GM21360 (cell line): ENCODE measurements around the gene LRP2.
A peak's percentile ranks its signal among the peaks of the same experiment; 100 is the strongest.

Experiments used
- ATAC-seq: cut with Tn5 transposase; IDR thresholded peaks from one replicate; pipeline ENCODE4 v1.9.1; 2021; ENCODE audit warnings: mild to moderate bottlenecking, moderate library complexity; ENCODE audit not compliant: unreplicated experiment

Gene LRP2

DNA sequence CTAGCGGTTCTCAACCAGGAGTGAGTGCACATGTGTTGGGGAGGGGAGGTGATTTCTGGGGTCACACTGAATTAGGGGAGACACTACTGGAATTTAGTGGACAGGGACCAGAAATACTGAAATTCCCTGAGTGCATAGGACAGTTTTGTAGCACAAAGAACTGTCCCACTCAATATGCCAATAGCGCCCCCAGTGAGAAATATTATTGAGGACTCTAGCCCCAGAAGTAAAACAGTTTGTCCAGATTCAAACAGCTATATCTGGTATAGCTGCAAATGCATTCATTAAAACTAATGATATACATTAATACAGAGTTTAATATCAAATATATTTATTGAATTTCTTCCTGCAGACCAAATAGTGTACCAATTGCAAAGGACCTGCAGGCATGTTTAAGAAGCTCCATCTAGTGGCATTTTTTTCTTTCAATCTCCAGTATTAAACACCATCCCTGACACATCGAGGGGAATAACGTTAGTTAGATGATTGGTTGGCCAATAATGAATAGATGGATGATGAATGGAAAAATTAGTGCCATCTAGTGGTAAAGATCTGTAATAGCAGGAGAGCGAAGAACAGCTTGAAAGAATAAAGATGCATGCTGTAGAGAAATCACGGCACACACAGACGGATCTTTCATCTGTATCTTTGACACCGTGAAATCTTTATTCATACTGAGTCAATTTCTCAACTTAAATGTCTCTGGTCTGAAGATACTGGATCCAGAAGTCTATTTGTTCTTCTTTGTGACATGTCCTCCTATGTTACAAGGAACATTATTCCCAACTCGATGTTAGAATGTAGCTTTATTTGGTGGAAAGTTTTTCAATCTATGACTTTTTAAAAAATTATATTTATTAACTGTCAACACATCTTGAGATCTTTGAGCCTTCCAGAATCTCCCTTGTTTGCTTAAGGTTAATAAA lies 230.5 kb downstream of the LRP2 start:
- ATAC-seq = peak; percentile 68

DNA sequence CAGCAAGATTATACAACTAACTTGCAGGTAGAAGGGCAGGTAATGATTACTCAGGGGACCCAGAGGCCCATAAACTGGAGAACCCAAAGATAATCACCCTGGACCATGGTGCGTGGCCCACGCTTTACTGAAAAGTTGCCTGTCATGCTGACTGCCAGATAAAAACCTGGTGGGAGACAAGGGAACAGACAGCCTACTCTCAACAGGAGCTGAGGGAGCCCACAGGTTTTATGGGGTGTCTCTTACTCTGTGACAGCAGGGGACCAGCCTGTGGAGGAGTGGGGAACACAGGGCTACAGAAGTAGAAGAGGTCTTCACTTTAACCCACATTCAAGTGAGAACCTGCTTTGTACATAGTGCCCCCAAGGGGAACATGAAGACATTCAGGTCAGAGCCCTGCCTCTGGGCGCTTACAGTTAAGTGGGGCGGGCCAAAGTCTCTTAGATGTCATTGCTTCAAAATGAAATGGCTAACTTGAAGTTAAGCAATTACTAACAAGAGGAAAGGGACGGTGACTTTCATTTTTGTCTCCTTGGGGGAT lies 232.6 kb downstream of the LRP2 start:
- no peak for ATAC-seq

DNA sequence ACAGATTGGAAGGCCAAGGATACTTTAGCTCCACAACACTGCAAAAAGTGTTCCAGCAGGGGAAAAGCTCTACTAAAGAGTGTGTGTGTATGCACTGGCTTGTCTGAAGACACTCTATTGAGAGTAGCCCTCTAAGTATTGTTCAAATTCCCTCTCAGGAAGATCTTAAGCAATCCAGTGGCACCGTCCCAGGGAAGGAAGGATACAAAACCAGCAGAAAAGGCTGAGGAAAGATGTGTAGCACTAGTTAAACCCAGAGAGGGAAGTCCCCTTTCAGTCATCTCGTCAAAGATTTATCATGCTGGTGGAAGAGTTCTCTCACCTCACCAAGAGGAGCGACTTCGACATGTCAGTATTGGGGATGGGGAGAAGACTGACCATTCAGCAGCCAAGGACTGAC lies 242.5 kb downstream of the LRP2 start:
- no peak for ATAC-seq

DNA sequence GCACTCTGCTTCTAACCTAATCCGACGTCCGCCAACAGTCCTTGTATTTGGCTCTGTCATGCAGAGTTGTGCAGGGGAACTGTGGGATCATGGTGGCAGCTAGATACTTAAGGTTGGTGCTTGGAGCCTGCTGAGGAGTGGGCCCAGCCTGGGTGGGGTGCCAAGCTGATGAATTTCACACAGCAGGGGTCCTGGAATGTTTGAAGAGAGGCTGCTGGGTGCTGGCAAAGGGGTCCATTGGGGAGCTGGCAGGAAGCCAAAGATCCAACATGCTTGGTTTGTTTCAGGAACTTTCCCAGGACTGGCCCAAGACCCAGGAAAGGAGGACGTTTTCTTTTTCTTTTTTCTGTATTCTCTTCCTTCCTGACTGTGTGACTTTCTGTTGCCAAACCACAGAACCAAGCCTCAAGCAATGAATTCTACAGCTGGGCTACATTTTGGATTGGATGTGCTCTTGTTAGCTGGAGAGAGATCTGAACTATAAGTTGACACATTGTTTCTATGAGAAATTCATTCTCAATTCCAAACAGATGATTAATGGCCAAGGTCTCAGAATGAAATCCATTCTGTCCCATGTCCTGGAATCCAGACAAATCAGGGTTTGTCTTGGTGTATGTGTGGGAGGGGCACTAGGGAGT lies 243.1 kb downstream of the LRP2 start:
- ATAC-seq = no peak

DNA sequence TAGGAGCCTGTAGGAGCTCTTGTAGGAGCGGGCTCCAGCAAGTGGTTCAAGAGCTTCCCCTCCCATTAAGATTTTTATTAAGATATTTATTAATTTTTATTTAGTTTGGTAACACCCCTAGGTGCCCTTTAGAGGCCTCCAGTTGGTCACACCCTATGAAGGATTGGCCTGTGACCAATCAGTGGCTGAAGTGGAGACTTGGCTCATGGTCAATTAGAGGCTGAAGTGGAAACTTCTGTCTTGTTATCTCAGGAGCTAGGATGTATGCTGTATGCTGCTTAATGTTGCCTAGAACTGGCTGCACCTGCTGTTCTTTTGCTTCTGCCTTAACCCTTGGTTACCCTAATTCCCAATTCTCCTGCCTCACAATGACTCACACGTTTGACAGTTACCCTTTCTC lies 244.3 kb downstream of the LRP2 start:
- ATAC-seq = no peak

DNA sequence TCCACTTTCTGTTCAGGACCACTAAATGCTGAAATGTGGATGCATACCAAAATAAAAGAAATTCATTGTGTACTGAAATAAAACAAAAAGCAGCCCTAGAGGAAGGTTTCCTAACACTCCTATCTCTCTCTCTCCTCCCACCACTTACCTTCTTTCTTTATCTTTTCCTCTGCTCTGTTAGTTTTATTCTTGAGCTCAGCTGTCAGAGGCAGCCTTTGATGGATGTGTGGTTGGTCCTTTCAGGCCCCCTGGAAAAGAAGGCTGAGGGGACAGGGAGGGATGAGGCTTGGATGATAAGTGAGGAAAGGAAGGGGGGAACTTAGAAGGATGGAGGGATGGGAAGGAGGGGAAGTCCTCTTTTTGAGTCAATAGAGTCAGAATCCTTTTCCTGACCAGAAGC lies 245.3 kb downstream of the LRP2 start:
- no peak for ATAC-seq

DNA sequence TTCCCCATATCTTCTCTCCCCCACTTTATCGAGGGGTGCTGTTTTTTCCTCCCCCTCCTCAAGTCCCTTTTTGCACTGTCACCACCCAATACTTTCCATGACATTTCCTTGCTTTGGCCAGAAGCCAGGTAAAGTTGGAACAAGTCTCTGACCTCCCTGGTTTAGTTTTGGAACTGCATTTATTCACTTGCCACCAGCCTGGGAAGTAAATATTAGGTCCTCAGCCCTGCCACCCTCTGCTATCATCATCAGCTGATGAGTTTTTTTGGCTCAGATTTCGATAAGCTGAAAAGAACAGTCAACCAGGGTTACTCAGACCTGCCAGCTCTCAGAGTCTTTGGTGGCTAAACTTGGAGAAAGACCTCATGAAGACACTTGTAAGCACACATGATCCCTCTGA lies 246.0 kb downstream of the LRP2 start:
- no peak for ATAC-seq

DNA sequence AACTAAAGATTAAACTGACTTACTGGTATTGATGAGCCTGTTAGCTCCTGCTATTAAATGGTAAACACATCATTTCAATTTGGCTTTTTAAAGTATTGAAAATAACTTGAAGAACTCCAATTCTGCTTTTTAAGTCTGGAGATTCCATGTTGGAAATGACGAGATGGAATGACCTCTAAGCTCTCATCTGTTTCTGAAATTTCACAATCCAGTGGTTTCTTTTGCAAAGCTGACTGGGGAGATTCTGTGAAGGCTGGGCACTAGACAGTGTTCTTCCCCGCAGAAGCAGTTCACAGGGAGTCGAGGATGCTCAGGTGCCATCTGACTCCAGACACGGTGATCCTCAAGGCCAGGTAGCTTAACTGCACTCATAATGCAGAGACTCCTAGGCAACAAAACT lies 248.3 kb downstream of the LRP2 start:
- ATAC-seq = no peak

DNA sequence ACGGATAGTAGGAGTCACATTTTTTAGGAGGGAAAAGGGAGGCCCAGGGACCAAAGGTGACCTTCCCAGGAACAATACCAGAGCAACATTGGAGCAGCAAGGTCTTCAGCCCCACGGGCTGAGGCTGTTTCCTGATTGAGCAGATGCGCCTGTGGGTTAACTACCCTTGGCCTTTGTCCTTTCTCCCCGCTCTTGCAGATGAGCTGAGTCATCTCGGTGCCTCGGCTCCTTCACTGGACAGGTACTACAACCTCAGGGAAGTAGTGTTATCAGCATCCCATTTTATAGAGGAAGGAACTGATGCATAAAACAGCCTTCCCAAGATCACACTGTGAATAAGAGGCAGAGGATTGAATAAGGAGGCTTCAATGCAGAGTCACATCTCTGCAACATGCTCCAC lies 249.5 kb downstream of the LRP2 start:
- ATAC-seq = no peak

DNA sequence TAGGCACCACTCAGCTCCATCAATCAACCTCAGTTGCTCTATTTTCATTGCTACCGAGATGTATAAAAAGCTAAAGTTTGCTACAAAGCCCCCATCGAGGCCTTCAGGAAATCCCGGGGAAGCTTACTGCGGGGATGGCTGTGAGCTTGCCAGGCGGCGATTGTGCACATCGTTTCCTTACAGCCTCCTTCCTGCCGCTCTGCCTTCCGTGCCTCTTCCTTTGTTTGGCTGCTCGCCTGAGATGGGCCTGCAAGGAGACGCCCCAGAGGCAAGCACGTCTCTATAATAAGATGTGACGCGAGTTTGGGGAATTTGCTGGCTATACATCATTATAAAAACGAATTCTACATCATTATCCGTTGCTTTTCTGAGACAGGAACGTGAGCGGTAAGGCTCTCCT lies 251.4 kb downstream of the LRP2 start:
- ATAC-seq = no peak

DNA sequence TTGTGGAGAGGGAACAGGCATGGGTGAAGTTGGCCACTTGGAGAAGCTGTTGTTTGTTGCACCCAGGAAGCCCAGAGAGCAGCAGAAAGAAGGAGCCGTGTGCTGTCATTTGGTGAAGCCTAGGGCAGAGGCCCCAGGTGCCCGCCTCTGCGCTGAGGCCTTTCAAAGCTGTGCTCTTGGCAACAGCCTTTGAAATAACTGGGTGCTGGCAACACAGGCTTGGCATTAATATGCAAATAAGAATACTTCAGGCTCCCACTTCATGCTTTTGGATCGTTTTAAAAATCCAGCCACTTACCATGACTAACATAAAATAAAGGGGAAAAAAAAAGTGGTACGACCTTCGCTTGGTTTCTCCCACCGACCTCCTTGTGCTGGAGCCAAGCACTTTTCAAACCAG lies 251.9 kb downstream of the LRP2 start:
- no peak for ATAC-seq

DNA sequence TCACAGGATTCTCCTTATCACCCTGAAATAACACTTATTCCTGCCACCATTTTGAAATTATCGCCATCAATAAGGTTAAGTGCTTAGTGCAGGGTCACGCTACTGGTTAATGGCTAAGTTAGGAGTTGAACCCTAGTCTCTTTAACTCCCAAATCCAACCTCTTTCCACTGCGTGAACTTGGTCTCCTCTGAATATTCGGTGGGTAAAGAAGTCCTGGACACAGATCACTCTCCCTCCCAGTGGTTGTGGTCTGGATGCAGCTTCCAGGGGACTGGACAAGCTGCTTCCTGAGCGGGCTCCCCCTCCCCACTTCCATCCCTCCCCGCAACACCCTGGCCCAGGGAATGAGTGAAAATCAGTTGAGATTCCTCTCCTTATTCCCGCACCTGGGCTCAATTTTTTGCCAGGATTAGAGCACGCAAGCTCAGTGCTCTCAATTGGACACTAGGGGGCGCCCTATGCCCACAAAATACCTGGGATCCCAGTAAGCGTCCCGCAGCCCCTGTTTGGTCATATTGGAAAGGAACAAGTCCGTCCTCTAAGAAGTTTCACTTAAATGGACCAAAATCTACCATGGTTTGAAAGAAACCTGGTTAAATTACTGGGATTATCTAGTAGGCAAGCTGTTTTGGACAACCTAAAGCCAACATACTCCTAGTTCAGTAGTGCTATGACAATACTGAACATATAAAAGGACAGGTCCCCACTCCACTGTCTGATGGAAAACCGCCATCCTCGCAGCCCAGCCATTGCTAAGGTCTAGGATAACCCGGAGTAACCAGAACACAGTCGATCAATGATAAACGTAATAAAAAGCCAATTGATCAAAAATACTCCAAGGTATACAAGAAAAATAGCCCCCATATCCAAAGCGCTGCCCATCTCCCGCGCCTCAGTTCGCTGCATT lies 252.6 kb downstream of the LRP2 start:
- ATAC-seq = no peak

DNA sequence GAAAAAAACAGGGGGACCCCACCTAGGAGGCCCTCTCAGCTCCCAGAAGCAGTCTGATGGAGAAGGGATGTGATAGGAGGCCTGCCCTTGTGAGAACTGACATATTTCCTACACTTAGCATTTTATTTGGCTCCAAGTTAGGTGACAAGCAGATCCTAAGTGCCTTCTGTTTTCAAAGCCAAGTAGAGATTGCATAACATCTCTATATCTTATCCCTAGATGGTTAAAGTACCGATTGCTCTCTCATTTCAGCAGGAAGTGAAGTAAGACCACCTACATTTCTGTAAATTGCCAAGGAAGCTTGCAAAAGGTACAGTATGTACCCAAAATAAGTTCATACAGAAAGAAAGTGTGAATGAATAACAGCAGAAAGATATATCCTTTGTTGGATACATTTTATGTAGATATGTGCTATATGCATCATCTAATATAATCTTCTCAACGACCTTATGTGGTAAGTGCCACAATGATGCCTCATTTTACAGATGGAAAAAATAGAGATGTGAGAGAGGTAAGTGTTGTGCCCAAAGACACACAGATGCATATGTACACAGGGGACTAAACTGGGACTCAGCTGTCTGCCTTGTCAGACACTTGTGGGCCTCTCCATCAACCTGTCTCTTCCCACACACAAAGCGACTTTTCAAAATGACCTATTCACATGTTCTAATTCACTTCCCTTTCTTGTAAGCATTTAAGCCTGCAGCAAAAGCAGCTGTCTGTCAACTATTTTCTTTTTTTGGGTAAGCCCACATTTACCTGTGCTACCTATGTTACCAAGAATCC lies 254.0 kb downstream of the LRP2 start:
- no peak for ATAC-seq

DNA sequence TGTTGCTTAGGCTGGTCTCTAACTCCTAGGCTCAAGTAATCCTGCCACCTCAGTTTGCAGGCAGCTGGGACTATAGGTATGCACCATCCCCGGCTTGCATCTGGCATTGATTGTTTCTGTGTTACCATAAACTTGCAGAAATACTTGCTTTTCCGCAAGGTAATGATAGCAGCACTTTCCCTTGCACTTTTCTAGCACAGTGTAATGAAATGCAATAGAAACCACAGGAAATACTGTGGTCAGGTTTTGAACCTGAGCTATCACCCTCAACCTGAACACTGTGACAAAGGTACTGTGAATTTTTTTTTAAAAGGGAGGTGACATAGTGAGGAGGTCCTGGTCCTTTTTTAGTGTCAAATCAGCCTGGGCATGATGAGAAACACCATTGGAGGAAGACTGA lies 254.7 kb downstream of the LRP2 start:
- ATAC-seq = peak; percentile 75

DNA sequence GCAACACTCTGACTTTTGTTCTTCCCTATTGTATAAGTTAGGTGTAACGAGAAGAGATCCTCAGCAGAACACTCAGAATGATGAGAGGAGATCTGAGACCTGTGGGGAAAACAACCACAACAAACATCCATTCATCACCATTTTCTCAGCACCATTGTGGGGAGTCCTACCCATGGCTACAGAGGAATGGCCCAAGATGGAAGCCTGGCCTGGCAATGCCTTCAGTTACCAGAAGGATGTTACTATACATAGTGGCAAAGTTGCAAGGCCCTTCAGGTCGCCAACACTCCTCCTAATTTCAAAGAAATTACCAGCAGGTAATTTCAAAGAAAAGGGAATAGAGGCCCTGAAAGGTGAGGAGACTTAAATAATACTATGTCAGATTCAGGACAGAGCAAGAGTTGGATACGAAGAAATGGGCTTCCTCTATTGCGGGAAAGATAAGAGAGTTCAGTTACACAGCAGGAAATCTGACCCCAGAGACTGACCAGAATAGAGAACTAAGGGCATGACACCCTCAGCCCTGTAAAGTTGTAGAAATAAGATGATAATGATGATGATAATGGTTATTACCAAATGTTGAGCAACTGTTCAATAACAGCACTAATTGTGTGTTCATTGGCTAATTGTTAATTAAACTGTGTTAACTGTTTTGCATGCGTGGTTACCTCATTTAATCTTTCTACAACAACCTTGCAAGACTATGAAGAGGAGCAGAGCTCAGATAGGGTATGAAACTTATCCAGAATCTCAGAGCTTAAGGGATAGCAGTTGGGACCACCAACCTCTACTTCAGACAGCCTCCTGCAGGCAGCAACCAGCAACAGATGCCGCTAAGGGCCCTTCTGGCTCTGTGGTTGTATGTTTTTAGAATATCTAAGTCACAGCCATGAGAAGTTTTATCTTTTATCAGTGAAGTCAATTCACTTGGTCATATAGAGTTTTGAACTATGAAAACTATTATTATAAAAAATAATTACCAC lies 255.5 kb downstream of the LRP2 start:
- no peak for ATAC-seq

DNA sequence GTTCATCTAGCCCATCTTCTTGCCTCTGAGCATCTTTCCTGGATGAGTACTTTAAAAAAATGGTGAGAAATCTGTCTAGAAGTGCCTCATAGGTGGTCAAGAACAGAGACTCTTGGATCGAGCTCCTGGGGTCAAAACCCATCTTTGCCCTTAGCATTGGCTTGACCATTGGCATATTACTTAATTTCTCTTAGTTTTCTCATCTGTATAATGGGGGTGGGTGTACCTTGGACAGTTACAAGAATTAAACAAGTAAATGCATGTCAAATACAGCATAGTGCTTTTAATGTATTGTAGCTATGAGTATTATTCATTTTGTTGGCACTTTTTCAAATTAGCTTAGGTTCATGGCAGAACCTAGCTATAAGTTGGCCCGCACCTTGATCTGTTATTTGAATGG lies 256.2 kb downstream of the LRP2 start:
- no peak for ATAC-seq

DNA sequence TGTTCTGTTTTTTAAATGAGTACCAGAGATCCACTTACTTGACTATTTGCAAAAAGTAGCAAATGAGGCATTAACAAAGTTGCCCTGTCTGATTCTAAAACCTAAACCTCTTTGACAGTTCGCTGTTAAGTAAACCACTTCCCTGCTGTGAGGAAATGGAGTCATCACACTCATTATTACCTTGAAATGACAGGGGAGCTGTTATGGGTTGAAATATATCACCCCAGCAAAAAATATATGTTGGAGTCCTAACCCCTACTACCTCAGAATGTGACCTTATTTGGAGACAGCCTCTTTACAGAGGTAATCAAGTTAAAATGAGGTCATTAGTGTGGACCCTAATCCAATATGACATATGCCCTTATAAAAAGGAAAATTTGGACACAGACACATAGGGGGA lies 256.9 kb downstream of the LRP2 start:
- no peak for ATAC-seq

DNA sequence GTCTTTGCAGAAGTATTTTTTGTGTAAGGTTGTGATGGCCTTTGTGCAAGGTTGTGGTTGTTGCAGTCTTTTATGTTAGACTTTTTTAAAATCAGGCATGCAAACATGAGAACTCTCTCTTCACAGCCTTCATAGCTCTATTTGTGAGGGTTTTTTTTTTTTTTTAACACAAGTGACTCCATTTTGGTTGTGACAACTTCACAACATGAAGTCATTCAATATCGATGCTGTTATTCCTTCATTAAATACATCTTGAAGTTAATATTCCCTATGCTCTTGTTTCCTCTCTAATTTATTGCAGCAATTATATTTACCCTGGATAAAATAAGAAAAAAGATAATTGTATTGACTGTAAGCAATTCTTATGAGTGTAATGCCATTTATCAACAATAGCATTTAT lies 257.5 kb downstream of the LRP2 start:
- no peak for ATAC-seq

DNA sequence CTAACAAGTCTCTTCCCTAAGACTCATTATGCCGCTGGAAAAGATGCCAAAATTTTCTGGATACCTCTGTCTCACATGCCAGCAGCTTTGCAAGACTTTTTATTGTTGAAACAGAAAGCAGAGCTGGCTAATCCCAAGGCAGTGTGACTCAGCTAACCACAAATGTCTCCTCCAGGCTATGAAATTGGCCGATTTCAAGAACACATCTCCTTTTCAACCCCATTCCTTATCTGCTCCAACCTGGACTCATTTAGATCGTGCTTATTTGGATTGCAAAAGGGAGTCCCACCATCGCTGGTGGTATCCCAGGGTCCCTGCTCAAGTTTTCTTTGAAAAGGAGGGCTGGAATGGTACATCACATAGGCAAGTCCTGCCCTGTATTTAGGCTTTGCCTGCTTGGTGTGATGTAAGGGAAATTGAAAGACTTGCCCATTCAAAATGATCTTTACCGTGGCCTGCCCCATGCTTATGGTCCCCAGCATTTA lies 266.7 kb downstream of the LRP2 start:
- no peak for ATAC-seq
